SKM-1 (cell line): ENCODE results near the gene GPRC5B.

Source experiments
- DNase-seq: peaks from one replicate; lab custom pipeline; 2025; ENCODE audit not compliant: unreplicated experiment; lab: John Stamatoyannopoulos, UW

The GPRC5B gene

GRCh38 chr16:19872935-19873334, 11.7 kb downstream of the GPRC5B start:
- no peak for DNase-seq

- DNase-seq: no peak
Measured at GRCh38 chr16:19872179-19872863, 12.3 kb downstream of the GPRC5B start.

- DNase-seq: no peak
Measured at GRCh38 chr16:19871721-19872120, 12.9 kb downstream of the GPRC5B start.

- DNase-seq: no peak
Measured at GRCh38 chr16:19868421-19868820, 16.2 kb downstream of the GPRC5B start.

GRCh38 chr16:19864566-19864965, 20.1 kb downstream of the GPRC5B start:
- DNase-seq: no peak

GRCh38 chr16:19863990-19864389, 20.7 kb downstream of the GPRC5B start:
- no peak for DNase-seq

- DNase-seq: no peak
Measured at GRCh38 chr16:19861811-19862327, 22.8 kb downstream of the GPRC5B start.

DNA sequence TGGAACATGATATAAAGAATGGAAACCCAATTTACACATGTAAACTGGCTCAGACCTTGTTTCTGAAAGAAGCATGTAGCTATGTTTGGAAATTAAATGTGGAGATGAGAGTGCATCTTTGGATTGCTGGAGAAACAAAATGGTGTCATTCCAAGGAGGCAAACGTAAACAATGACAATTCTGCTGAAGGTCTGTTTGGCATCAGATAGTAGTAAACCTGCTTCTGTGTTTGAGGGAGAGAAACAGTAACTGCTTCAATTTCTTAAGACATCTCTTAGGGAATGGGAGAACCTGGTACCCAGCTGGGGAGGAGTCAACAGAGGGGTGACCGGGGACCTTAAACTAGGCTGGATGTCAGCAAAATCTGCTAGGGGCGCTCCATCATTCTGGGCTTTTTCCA, 23.5 kb downstream of the GPRC5B start:
- DNase-seq: no peak

GRCh38 chr16:19860166-19861041, 24.2 kb downstream of the GPRC5B start:
- no peak for DNase-seq

DNA sequence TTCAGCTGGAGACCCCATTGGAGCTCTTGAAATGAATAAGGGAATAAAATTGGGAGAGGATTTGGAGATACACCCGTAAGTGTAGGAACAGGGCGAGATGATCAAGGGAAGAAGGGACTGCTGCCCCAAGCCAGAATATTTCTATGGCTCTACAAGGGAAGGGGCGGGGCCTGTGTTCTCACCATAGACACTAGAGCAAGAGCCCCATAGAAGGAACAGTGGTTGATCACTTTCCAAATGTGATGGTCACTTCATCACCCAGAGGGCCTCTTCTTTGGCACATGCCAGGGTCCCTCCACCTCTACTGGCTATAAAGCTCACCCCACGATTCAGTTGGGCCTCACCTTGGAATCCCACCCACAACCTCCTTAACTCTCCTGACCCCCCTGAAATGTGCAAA, 25.0 kb downstream of the GPRC5B start:
- DNase-seq: no peak

GRCh38 chr16:19859166-19859565, 25.5 kb downstream of the GPRC5B start:
- no peak for DNase-seq

- DNase-seq: no peak
Measured at GRCh38 chr16:19858340-19859018, 26.2 kb downstream of the GPRC5B start.

GRCh38 chr16:19857593-19858339, 26.9 kb downstream of the GPRC5B start:
- no peak for DNase-seq

DNA sequence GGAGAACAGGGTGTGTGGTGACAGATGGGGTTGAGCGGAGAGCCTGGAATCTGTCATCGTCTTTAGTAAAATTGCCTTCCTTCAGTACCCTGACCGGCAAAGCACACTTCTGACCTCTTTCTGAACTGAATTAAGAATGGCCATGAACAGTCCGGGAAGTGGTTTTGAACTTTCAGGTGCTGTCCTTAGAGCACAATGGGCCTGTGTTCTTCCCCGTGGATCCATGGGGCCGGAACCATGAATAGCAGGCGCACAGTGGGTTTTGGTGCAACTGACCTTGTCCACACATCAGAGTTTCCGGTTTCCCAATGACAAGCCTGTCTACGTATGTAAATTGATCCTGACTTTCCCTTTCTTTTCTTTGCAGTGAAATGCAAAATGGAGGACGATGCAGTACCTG, 28.5 kb downstream of the GPRC5B start:
- DNase-seq: no peak

DNA sequence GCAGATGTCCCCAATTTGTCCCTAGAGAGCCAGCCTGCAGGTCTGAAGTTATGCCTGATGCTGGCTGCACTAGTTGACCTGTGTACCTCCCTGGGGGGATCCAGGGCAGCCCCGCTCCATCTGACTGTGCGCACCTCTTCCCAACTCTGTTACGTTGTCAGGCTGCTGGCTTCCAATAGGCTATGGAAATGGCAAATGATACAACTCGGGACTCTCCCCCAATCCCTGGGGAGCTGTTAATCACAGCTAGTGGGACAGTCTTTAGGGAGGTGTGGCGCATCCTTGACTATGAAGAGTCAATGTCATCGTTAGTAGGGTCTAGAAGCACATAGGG, 30.1 kb downstream of the GPRC5B start:
- no peak for DNase-seq

DNA sequence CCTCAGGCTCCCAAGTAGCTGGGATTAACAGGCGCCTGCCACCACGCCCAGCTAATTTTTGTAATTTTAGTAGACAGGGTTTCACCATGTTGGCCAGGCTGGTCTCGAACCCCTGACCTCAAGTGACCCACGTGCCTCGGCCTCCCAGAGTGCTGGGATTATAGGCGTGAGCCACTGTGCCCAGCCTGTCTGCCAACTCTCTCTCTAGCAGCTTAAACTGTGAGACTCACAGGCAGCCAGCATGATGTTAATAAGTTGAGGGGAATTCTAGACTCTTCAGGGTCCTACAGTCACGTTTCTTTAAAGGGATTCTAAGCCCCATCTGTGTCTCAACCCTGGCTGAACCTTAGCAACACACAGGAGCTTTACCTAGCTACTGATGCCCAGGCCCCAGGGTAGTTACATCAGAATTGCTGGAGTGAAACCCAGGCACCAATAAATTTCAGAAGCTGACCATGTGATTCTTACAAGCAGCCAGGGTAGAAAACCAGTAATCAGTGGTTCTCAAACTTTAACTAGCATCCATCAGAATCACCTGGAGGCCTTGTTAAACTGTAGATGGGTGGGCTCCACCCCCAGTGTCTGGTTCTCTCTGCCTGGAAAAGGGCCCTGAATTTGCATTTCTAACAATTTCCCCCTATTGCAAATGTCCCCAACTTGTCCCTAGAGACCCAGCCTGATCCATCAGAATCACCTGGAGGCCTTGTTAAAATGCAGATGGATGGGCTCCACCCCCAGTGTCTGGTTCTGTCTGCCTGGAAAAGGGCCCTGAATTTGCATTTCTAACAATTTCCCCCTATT, 30.7 kb downstream of the GPRC5B start:
- DNase-seq: no peak

DNA sequence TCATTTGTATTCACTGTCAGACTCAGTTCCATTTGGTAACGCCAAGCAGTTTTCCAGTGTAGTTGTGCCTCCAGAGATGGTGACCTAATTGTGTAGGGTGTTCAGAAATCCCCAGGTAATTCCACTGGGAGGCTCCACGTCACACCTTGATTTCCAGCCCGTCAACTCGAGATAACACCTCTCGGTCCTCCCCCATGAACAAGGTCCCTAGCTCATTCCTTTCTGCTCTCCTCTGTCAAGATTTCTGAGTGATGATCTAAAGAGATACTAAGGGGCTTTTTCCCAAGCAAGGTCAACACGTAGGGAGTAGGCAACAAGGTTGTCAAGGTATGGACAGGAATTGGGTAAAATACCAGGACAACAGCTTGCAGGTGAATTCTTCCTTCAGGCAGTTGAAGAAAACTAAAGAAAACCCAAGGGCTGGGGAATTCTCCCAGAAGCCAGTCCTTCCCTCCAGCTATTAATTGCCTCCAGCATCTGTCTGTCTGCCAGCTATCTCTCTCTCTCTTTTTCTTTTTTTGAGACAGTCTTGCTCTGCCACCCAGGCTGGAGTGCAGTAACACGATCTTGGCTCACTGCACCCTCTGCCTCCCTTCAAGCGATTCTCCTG, 31.4 kb downstream of the GPRC5B start:
- DNase-seq: no peak

DNA sequence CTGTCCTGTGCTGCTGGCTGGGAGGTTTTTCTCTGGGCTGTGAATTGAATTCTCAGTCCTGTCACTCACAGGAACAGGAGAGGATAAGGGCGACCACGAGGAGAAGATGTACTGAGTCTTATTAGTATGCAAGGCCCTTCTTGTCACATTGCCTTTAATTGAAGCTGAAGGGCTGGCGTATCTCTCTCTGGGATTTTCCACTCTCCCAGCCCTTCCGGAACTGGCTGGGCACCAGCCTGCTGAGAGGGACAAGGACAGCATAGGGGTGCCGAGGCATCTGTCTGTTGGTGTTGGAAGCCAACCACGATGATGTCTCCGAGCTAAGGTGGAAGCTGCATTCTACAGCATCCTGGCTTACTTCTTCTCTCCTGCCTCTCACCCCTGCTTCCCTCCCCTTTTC, 33.2 kb downstream of the GPRC5B start:
- no peak for DNase-seq

GRCh38 chr16:19850131-19850817, 34.4 kb downstream of the GPRC5B start:
- no peak for DNase-seq
